ENCODE data around the gene GLB1L. TPM values are rescaled to one million over a fixed set of nuclear protein-coding genes. Genes with fewer than 3 reads are reported as not detected.

GLB1L gene
- total and polyA plus RNA-seq, 4 donors = 2.3 to 5.2 (median 2.6) TPM

- Histone ChIP-seq H3K4me1 (ENCODE audit: control insufficient read depth in 4 of 4, insufficient read depth in 4 of 4, low read length in 3 of 4) (peaks cover 7 to 22% (median 18%) of the 10 kb centered on the region in 4 donors), H3K4me3 (ENCODE audit: low read depth in 1 of 3, low read length in 3 of 3) (peak overlapping the region; percentile 75 to 94 (median 87)), H3K27ac (ENCODE audit: low read depth in 1 of 2, low read length in 2 of 2) (peak overlapping the region; percentile 90 to 97), H3K9ac (ENCODE audit: low read depth in 1 of 2, low read length in 2 of 2) (peak overlapping the region; percentile 85 to 89), H3K9me3 (ENCODE audit: control insufficient read depth in 4 of 4, low read length in 3 of 4) (no peaks in the 10 kb centered on the region), H3K27me3 (ENCODE audit: control insufficient read depth in 4 of 4, insufficient read depth in 4 of 4, low read length in 3 of 4) (no peaks in the 10 kb centered on the region), H3K36me3 (ENCODE audit: control insufficient read depth in 4 of 4, insufficient read depth in 3 of 4, low read depth in 1 of 4, low read length in 3 of 4) (peaks cover 14 to 41% (median 36%) of the 10 kb centered on the region in 4 donors)
- peak; percentile 55 for DNase-seq (ENCODE audit: low spot score)
- TF ChIP-seq GABPA (IDR thresholded peaks at IDR 0.05 in 1 of 2, conservative IDR thresholded peaks at IDR 0.05 in 1 of 2) (no peak), RAD21 (IDR thresholded peaks at IDR 0.05) (no peak), NR2F2 (IDR thresholded peaks at IDR 0.05) (no peak), JUND (IDR thresholded peaks at IDR 0.05) (no peak), ZBTB33 (IDR thresholded peaks at IDR 0.05) (no peak), REST (IDR thresholded peaks at IDR 0.05) (no peak), HNF4A (conservative IDR thresholded peaks at IDR 0.05) (no peak), ATF3 (IDR thresholded peaks at IDR 0.05) (no peak), TAF1 (conservative IDR thresholded peaks at IDR 0.05) (no peak)
- 61% methylated on average over 7 of the region's 7 CpGs for WGBS
These were observed 17.0 kb downstream of the GLB1L start for GRCh38 chr2:219228041-219228910.

- peaks cover 21 to 54% (median 44%) of the 10 kb centered on the region in 4 donors for H3K36me3 ChIP-seq (ENCODE audit: control insufficient read depth in 4 of 4, insufficient read depth in 3 of 4, low read depth in 1 of 4, low read length in 3 of 4)
- DNase-seq (ENCODE audit: low spot score) = no peak
- no peak overlapping the region for H3K4me3 ChIP-seq (ENCODE audit: low read depth in 1 of 3, low read length in 3 of 3)
- no peak overlapping the region for H3K27ac ChIP-seq (ENCODE audit: low read depth in 1 of 2, low read length in 2 of 2)
- WGBS = 87% methylated on average over 3 of the region's 3 CpGs
- H3K27me3 ChIP-seq (ENCODE audit: control insufficient read depth in 4 of 4, insufficient read depth in 4 of 4, low read length in 3 of 4) = no peaks in the 10 kb centered on the region
- no peak overlapping the region for H3K9ac ChIP-seq (ENCODE audit: low read depth in 1 of 2, low read length in 2 of 2)
- peaks cover 7 to 17% (median 14%) of the 10 kb centered on the region in 4 donors for H3K4me1 ChIP-seq (ENCODE audit: control insufficient read depth in 4 of 4, insufficient read depth in 4 of 4, low read length in 3 of 4)
- H3K9me3 ChIP-seq (ENCODE audit: control insufficient read depth in 4 of 4, low read length in 3 of 4) = no peaks in the 10 kb centered on the region
- no peak for TF ChIP-seq EGR1 (IDR thresholded peaks at IDR 0.05; ENCODE audit: low read depth in 2 of 2)
- TF ChIP-seq HNF4G (IDR thresholded peaks at IDR 0.05) = no peak
- TF ChIP-seq ATF3 (IDR thresholded peaks at IDR 0.05) = no peak
- TF ChIP-seq ZBTB33 (IDR thresholded peaks at IDR 0.05) = no peak
- TF ChIP-seq RXRA (IDR thresholded peaks at IDR 0.05) = no peak
- no peak for TF ChIP-seq REST (IDR thresholded peaks at IDR 0.05)
- TF ChIP-seq FOXA1 (IDR thresholded peaks at IDR 0.05) = no peak
- no peak for TF ChIP-seq MAX (IDR thresholded peaks at IDR 0.05)
- TF ChIP-seq FOXA2 (IDR thresholded peaks at IDR 0.05) = no peak
- no peak for TF ChIP-seq YY1 (IDR thresholded peaks at IDR 0.05)
- TF ChIP-seq RAD21 (IDR thresholded peaks at IDR 0.05) = no peak
- TF ChIP-seq GABPA (IDR thresholded peaks at IDR 0.05 in 1 of 2, conservative IDR thresholded peaks at IDR 0.05 in 1 of 2) = no peak
- TF ChIP-seq SP1 (IDR thresholded peaks at IDR 0.05) = no peak
These were observed 19.9 kb downstream of the GLB1L start for GRCh38 chr2:219225350-219225749.
